ENCODE data around the gene TMEM127. TPM values are rescaled to one million over a fixed set of nuclear protein-coding genes. Genes with fewer than 3 reads are reported as not detected.

TMEM127 gene
- total RNA-seq, 1 donor from 2014 or later: 41.1 TPM

DNA sequence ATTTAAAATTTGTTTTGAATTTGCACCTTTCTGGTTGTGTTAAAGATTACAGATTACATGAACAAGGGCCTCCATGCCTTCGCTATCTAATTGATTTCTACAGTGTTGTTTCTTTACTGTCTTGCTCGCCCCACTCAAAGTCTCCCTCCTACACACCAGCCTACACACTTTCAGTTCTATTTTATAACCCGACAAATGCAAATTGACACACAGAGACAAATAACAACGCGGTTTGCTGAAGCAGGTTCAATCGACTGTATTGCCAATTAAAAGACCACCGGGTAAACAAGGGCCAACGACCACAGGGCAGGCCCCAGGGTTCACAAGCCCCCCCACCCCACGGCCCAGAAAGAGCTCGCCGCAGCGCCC lies 58.0 kb downstream of the TMEM127 start:
- intact Hi-C loops (cut with micrococcal nuclease): loop anchor here (1.0 to 5.0 kb wide), 6 partner anchors 35 to 533 kb away; partner anchors contain the start of genes ARID5A, CIAO1, DUSP2 and ITPRIPL1

- intact Hi-C loops (cut with micrococcal nuclease): loop anchor here (5.0 kb wide), 2 partner anchors 120 to 330 kb away; partner anchors contain the start of genes ARID5A and ITPRIPL1
Measured at GRCh38 chr2:96207073-96207773, 58.6 kb downstream of the TMEM127 start.

DNA sequence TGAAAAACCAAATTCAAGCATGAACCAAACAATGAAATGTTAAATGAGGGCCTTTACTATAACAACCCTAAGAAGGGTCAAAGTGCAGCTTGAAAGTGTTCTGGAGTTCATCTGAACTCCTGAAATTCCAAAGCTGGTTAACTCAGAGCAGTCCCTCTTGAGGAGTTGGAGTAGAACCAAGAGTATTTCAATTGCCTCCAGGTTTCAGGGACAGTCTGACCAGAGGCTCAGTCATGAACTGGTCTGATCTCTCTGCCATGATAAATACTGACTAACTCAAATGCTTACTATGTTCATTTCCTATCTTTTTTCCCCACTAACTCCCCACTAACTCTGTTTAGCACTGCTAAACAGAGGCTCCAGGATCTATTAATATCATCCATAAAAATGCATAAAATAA lies 59.9 kb downstream of the TMEM127 start:
- intact Hi-C loops (cut with micrococcal nuclease): loop anchor here (5.0 kb wide), 2 partner anchors 121 to 331 kb away; partner anchors contain the start of genes ARID5A and ITPRIPL1

DNA sequence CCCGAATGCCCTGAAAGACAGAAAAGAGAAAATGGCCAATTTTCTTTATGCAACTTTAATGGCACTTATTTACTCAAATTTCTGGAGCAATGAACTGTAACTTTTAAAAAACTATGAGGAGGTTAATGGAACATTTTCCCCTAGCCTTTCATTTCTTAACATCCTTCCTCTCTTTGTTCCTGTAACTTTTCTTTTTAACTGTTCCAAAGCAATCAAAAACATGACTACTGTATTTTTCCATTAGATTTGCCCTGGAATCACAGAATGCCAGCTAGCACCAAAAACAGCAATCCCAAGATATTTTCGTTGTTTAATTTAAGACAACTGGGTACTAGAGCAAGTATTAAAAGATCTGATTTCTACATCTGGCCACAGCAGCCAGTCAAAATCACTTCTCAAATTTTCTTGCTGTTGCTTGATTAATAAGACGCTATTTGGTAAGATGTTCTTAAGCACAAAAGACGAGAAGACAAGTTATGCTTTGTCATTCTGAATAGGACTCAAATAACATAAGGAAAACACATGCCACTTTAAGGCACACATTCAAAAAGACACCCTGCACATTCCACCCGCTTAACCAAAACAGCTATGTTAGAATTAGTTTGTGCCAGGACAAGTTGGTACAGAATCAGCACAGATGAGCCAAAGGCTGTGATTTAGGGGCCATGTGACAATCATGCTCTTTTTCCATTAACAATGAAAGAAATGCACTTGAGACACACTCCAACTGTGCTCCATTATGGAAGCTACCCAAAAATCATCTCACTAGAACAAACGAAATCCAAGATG lies 60.8 kb downstream of the TMEM127 start:
- intact Hi-C loops (cut with micrococcal nuclease): loop anchor here (5.0 kb wide), 2 partner anchors 122 to 332 kb away; partner anchors contain the start of genes ARID5A and ITPRIPL1

DNA sequence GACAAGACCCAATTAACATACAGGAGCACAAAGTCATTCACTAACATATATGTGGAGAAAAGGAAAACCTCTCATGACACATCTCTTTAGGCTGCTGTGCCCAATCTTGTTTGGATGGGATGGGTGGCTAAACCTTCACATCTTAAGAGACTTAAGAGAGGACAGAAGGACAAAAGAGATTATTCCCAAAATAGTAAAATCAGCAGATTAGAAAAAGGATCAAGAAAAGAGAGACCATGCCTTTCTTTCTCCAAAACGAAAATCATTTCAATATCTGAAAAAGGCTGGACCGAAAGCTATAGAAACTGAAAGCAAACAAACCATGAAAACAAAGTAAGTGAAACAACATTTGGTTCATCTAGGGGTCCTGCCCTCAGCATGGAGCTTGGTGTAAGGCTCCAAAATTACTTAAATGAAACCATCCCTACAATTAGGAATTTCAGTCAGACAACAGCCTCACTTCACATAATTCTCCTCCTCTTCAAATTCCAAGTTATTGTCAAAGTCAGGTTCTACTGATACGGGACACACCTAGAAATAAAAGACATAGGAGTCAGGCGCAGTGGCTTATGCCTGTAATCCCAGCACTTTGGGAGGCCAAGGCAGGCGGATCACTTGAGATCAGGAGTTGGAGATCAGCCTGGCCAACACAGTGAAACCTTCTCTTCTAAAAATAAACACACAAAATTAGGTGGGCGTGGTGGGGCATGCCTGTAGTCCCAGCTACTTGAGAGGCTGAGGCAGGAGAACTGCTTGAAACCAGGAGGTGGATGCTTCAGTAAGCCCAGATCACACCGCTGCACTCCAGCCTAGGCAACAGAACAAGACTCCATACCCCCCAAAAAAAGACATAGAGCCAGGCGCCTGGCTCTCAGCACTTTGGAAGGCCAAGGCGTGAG lies 62.4 kb downstream of the TMEM127 start:
- intact Hi-C loops (cut with micrococcal nuclease): no loop called here

DNA sequence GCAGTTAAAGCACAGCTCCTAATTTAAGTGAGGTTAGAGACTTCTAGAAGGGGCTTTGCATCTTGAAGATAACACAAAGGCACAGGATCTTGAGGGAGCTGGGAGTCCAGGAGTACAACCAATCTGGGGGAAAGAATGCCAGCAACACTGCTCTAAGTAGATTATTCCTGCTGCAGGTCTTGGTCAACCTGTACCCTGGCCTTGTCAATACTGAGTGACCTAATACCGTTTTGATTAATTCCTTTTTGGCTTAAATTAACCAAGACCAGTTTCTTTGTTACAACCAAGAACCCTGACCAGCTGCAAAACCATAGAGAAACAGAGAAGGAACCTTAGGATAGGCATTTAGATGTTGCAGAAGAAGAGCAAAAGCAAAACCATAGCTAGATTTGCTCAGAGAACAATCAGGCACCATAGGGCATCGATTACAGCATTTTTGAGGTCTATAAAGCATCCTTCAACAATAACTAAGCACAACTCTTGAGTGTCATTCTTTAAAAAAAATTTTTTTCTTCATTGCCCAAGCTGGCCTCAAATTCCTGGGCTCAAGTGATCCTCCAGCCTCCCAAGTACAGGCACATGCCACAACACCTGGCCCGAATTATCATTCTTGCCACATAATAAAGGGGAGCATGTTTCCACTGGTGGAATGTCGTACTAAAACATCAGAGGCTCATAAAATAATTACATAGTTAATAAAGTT lies 63.5 kb downstream of the TMEM127 start:
- intact Hi-C loops (cut with micrococcal nuclease): no loop called here

- intact Hi-C loops (cut with micrococcal nuclease): no loop called here
Measured at GRCh38 chr2:96201338-96201737, 64.5 kb downstream of the TMEM127 start.

GRCh38 chr2:96198921-96199320 lies 66.9 kb downstream of the TMEM127 start:
- intact Hi-C loops (cut with micrococcal nuclease): no loop called here

Other genes with a start within 250 kb of the TMEM127 start
- 12.9 and 13.0 TPM in 2 replicates for gene GPAT2, start 231.1 kb downstream of the TMEM127 start, total RNA-seq
- gene ADRA2B, start 149.4 kb downstream of the TMEM127 start, total RNA-seq: 0.07 and 0.09 TPM in 2 replicates
- gene ASTL, start 127.5 kb downstream of the TMEM127 start, total RNA-seq: 0.45 TPM in 1 of 2 replicates, not detected in the other
- gene DUSP2, start 120.6 kb downstream of the TMEM127 start, total RNA-seq: 24.9 and 25.7 TPM in 2 replicates
- 148 and 150 TPM in 2 replicates for gene STARD7, start 57.2 kb downstream of the TMEM127 start, total RNA-seq
- 67.7 and 71.4 TPM in 2 replicates for gene CIAO1, start 228 bp upstream of the TMEM127 start, total RNA-seq
- 170 and 176 TPM in 2 replicates for gene SNRNP200, start 39.5 kb upstream of the TMEM127 start, total RNA-seq
- 34.2 and 35.8 TPM in 2 replicates for gene ITPRIPL1, start 59.3 kb upstream of the TMEM127 start, total RNA-seq
- gene NCAPH, start 69.8 kb upstream of the TMEM127 start, total RNA-seq: 69.4 and 72.0 TPM in 2 replicates
- 0.16 TPM in 1 of 2 replicates, not detected in the other for gene NEURL3, start 239.4 kb upstream of the TMEM127 start, total RNA-seq